Measurements from ENCODE around the gene TLDC2. TPM values are rescaled to one million over a fixed set of nuclear protein-coding genes. Genes with fewer than 3 reads are reported as not detected.
A peak's percentile ranks its signal among the peaks of the same experiment; 100 is the strongest.

Gene TLDC2
- total and polyA plus RNA-seq, 11 donors, result 0.15 TPM; not detected in 10

DNA sequence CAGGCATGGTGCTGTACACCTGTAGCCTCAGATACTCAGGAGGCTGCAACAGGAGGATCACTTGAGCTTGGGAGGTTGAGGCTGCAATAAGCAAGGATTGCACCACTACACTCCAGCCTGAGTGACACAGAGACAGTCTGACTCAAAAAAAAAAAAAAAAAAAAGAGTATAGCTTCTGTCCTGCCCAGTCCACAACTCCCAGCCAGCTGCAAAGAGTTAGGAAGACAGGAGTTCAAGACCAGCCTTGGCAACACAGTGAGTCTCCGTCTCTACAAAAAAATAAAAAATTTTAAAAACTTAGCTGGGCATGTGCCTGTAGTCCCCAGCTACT is 28.3 kb upstream of the TLDC2 start:
- ATAC-seq, result peak in 2 of 4 donors; percentile 1 to 2
- H3K4me1 ChIP-seq, result peaks cover 0 to 93% (median 74%) of the 10 kb centered on the region in 12 donors

DNA sequence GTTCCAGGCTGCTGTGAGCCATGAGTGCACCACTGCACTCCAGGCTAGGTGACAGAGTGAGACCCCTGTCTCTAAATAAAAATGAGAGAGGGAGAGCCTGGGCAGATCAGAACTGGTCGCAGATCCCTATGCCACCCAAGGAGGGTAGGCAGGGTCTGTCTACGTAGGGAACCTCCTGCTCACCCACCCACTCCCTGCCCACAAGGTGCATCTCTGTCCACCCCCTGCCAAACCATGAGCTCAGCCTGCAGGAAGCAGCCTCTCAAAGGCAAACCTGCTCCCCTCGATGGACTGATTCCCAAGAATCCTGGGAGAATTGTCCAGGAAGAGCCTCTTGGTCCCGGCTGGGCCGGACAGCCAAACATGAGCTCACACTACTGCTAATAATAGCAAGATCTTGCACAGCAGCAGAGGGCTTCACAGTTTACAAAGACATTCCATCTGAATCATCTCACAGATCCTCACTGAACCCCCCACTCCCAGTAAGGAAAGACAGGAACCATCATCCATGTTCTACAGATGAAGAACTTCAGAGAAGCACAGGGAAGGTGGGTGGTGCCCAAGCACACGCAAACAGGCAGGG is 27.8 kb upstream of the TLDC2 start:
- TF ChIP-seq, protein P1, sequence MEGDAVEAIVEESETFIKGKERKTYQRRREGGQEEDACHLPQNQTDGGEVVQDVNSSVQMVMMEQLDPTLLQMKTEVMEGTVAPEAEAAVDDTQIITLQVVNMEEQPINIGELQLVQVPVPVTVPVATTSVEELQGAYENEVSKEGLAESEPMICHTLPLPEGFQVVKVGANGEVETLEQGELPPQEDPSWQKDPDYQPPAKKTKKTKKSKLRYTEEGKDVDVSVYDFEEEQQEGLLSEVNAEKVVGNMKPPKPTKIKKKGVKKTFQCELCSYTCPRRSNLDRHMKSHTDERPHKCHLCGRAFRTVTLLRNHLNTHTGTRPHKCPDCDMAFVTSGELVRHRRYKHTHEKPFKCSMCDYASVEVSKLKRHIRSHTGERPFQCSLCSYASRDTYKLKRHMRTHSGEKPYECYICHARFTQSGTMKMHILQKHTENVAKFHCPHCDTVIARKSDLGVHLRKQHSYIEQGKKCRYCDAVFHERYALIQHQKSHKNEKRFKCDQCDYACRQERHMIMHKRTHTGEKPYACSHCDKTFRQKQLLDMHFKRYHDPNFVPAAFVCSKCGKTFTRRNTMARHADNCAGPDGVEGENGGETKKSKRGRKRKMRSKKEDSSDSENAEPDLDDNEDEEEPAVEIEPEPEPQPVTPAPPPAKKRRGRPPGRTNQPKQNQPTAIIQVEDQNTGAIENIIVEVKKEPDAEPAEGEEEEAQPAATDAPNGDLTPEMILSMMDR (IDR thresholded peaks at IDR 0.05), result no peak
- DNase-seq (peak in 4 of 5 donors; percentile 73 to 82 (median 80)), ATAC-seq (peak; percentile 27 to 73 (median 50))
- no peaks in the 10 kb centered on the region for H3K27me3 ChIP-seq
- no peaks in the 10 kb centered on the region for H3K36me3 ChIP-seq
- no peak overlapping the region for H3K4me3 ChIP-seq
- intact Hi-C loops (cut with DNase I), result no loop called here
- H3K4me1 ChIP-seq, result peaks cover 0 to 93% (median 75%) of the 10 kb centered on the region in 12 donors
- 25 to 40% (median 28%) methylated on average over 4 to 6 of the region's 6 CpGs for WGBS, 4 donors
- peaks cover 0 to 5% (median 0%) of the 10 kb centered on the region in 12 donors for H3K9me3 ChIP-seq
- peak overlapping the region; percentile 53 to 95 (median 85) for H3K27ac ChIP-seq

More for the DNA sequence above, 28.3 kb upstream of the TLDC2 start:
- Histone ChIP-seq H3K27ac (peak overlapping the region; percentile 53 to 95 (median 85)), H3K9me3 (peaks cover 0 to 5% (median 0%) of the 10 kb centered on the region in 12 donors), H3K4me3 (no peak overlapping the region), H3K36me3 (no peaks in the 10 kb centered on the region), H3K27me3 (no peaks in the 10 kb centered on the region)
- intact Hi-C loops (cut with DNase I), result loop anchor here in 1 of 10 donors (1.0 kb wide), 1 partner anchor 12 kb away; no protein-coding TSS in a partner anchor
- no peak for DNase-seq
- TF ChIP-seq, protein P1 (IDR thresholded peaks at IDR 0.05), result no peak
- TF ChIP-seq POLR2A (IDR thresholded peaks at IDR 0.05), result no peak
- 50 to 72% (median 65%) methylated on average over 1 of the region's 1 CpG for WGBS, 4 donors

DNA sequence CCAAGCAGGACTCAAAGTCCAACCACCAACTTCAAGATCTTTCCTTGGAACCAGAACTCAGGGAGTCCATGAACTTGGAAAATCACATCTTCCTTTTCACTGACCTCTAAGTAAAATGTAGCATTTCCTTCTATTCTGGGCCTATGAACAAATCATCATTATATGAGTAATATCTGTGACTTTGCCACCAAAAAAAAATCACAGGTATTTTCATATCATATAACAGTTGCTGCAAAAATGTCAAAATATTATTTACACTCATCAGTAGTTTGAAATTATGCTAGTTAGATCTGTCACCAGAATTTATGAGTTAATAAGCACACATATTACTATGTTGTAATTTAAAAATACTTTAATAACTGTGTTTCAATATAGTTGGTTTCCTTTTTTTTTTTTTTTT is 27.3 kb upstream of the TLDC2 start:
- peaks cover 0 to 5% (median 0%) of the 10 kb centered on the region in 12 donors for H3K9me3 ChIP-seq
- intact Hi-C loops (cut with DNase I), result no loop called here
- peaks cover 0 to 93% (median 73%) of the 10 kb centered on the region in 12 donors for H3K4me1 ChIP-seq
- H3K4me3 ChIP-seq, result no peak overlapping the region
- peak overlapping the region; percentile 53 to 95 (median 85) for H3K27ac ChIP-seq
- no peaks in the 10 kb centered on the region for H3K36me3 ChIP-seq
- DNase-seq (no peak), ATAC-seq (no peak)
- TF ChIP-seq, protein P1 (IDR thresholded peaks at IDR 0.05), result no peak
- TF ChIP-seq POLR2A (IDR thresholded peaks at IDR 0.05), result no peak
- no peaks in the 10 kb centered on the region for H3K27me3 ChIP-seq

DNA sequence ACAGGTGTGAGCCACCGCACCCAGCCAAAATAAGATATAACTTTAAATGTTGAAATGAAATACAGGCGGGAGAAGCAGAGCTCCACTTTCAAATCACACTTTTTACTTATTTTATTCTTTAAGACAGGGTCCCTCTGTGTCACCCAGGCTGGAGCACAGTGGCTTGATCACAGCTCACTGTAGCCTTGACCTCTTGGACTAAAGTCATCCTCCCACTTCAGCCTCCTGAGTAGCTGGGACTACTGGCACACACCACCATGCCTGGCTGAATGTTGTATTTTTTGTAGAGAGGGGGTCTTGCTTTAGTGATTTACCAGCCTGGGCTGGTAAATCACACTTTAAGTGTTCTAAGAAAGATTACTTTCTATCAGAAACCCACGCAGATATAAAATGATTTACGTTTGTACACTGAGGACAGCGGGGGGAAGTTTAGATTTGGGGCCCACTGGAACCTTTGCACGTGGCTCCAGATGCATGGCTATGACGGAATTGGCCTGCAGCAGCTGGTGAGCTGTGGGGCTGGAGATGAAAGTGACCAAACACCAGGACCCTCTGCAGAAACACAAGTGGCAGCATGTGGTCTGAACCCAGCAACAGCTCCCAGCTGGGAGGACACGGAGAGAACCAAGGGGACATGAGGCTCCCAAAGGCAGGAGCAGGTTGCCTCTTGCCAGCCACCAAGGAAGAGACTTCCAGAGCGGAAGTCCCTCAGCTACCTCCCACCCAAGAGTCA is 26.4 kb upstream of the TLDC2 start:
- Histone ChIP-seq H3K9me3 (peaks cover 0 to 5% (median 0%) of the 10 kb centered on the region in 12 donors), H3K27me3 (no peaks in the 10 kb centered on the region), H3K36me3 (no peaks in the 10 kb centered on the region), H3K27ac (peak overlapping the region in 10 of 12 donors; percentile 15 to 95 (median 85)), H3K4me1 (peaks cover 0 to 95% (median 74%) of the 10 kb centered on the region in 12 donors), H3K4me3 (no peak overlapping the region)
- no peak for DNase-seq
- no peak for TF ChIP-seq POLR2A (IDR thresholded peaks at IDR 0.05)
- TF ChIP-seq, protein P1 (IDR thresholded peaks at IDR 0.05), result no peak
- intact Hi-C loops (cut with DNase I), result no loop called here
- no peak for ATAC-seq
- 80 to 94% (median 90%) methylated on average over 9 of the region's 9 CpGs for WGBS, 4 donors
